Fibroblast of lung (primary cell): ENCODE results near the gene SATL1. TPM values are rescaled to one million over a fixed set of nuclear protein-coding genes. Genes with fewer than 3 reads are reported as not detected.
A peak's percentile ranks its signal among the peaks of the same experiment; 100 is the strongest.

Experiments
- DNase-seq, 2 donors: peaks; one replicate each; pipeline versions ENCODE4 v3.0.0 to v3.0.0-alpha.2; 2010; ENCODE audit warnings: low read depth in 2 of 2
- H2AFZ ChIP-seq: 2 replicates; pipeline ENCODE4 v1.5.1; 2012; ENCODE audit warnings: low read length, control low read depth, inconsistent platforms
- H3K27ac ChIP-seq: 2 replicates; pipeline ENCODE4 v1.5.1; 2011; ENCODE audit warnings: low read length, control low read depth; ENCODE audit not compliant: insufficient read depth
- H3K27me3 ChIP-seq: 2 replicates; pipeline ENCODE4 v1.5.1; 2011; ENCODE audit warnings: mild to moderate bottlenecking, low read length; ENCODE audit not compliant: control insufficient read depth, insufficient read depth
- H3K36me3 ChIP-seq: 2 replicates; pipeline ENCODE4 v1.5.1; 2011; ENCODE audit warnings: low read length; ENCODE audit not compliant: control insufficient read depth, insufficient read depth
- H3K4me1 ChIP-seq: 2 replicates; pipeline ENCODE4 v1.5.1; 2011; ENCODE audit warnings: low read length; ENCODE audit not compliant: control insufficient read depth, insufficient read depth; ENCODE audit errors: extremely low read depth
- H3K4me2 ChIP-seq: 2 replicates; pipeline ENCODE4 v1.5.1; 2011; ENCODE audit warnings: low read length, control low read depth; ENCODE audit not compliant: insufficient read depth; ENCODE audit errors: extremely low read depth
- H3K4me3 ChIP-seq, 4 experiments: fragments of 200-600 bp in 1 of 4; sonication (generic) in 1 of 4; replicated peaks in 1 of 4; 2 replicates each; pipeline ENCODE4 v1.5.1; 2011 to 2016; ENCODE audit warnings: low read length in 4 of 4, low read depth in 3 of 4, mild to moderate bottlenecking in 3 of 4, control low read depth in 2 of 4, inconsistent platforms in 1 of 4, mixed read lengths in 1 of 4; ENCODE audit not compliant: insufficient read depth in 1 of 4; ENCODE audit errors: control extremely low read depth in 1 of 4
- H3K79me2 ChIP-seq: 2 replicates; pipeline ENCODE4 v1.5.1; 2012; ENCODE audit warnings: mild to moderate bottlenecking, low read length, inconsistent platforms; ENCODE audit not compliant: control insufficient read depth, insufficient read depth
- H3K9ac ChIP-seq: 2 replicates; pipeline ENCODE4 v1.5.1; 2011; ENCODE audit warnings: mild to moderate bottlenecking, low read length, control low read depth; ENCODE audit not compliant: insufficient read depth
- H3K9me3 ChIP-seq: 2 replicates; pipeline ENCODE4 v1.5.1; 2012; ENCODE audit warnings: low read depth, low read length; ENCODE audit not compliant: control insufficient read depth, insufficient read depth
- H4K20me1 ChIP-seq: 2 replicates; pipeline ENCODE4 v1.5.1; 2011; ENCODE audit warnings: low read length; ENCODE audit not compliant: control insufficient read depth, insufficient read depth; ENCODE audit errors: extremely low read depth
- EZH2 ChIP-seq: IDR thresholded peaks from 2 replicates; pipeline ENCODE4 v1.5.1; 2012; ENCODE audit warnings: low read length, control low read depth, mild to moderate bottlenecking; ENCODE audit errors: missing control alignments
- polyA plus RNA-seq, 2 donors: library from polyadenylated mRNA; depleted of rRNA in 1 of 2; stranded (reverse) in 1 of 2; unstranded in 1 of 2; fragments of >200 nt; gene quantifications; 2 replicates each; pipeline ENCODE4 v1.2.1, GENCODE V29; 2011 to 2012; ENCODE audit warnings: missing spikeins in 1 of 2
- total RNA-seq: library from RNA; depleted of rRNA; stranded (reverse); fragments of >200 nt; gene quantifications from 2 replicates; pipeline ENCODE4 v1.2.1, GENCODE V29; 2014
- TF ChIP-seq, protein P1 (sequence below), 2 donors: IDR thresholded peaks in 1 of 2; conservative IDR thresholded peaks in 1 of 2; 1 replicate in 1 of 2; 2 replicates in 1 of 2; pipeline ENCODE4 v1.5.1; 2011 to 2012; ENCODE audit warnings: low read length in 2 of 2, control low read depth in 1 of 2, inconsistent platforms in 1 of 2, low read depth in 1 of 2, mild to moderate bottlenecking in 1 of 2

SATL1 gene
- total and polyA plus RNA-seq, 2 donors (not counting 1 experiment from before 2014, with no cell fraction given): not detected

DNA sequence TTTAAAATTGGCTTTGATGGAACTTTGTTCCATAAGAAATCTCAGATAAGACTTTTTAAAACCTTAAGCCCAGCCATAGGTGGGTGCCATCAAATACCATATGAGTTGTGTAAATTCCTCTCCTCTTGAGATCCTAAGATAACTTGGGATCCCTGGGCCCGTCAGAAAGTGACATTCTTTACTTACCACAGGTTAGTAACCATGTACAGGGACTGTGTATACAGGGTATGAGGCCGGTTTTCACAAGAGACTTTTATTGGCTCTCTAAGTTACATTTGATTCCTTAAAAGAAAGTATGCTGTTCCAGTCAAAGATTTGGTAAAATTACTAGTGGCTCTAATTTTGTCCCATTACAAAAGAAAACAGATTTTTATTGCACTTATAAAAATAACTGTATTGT lies 129.8 kb downstream of the SATL1 start:
- Histone ChIP-seq H2AFZ (no peak overlapping the region), H3K27ac (no peak overlapping the region), H3K79me2 (no peaks in the 10 kb centered on the region), H3K4me3 (no peak overlapping the region), H3K27me3 (no peaks in the 10 kb centered on the region), H3K4me2 (no peak overlapping the region), H3K9me3 (no peaks in the 10 kb centered on the region), H3K9ac (no peak overlapping the region), H4K20me1 (no peaks in the 10 kb centered on the region), H3K4me1 (no peaks in the 10 kb centered on the region), H3K36me3 (no peaks in the 10 kb centered on the region)
- no peak for TF ChIP-seq EZH2
- TF ChIP-seq, protein P1, sequence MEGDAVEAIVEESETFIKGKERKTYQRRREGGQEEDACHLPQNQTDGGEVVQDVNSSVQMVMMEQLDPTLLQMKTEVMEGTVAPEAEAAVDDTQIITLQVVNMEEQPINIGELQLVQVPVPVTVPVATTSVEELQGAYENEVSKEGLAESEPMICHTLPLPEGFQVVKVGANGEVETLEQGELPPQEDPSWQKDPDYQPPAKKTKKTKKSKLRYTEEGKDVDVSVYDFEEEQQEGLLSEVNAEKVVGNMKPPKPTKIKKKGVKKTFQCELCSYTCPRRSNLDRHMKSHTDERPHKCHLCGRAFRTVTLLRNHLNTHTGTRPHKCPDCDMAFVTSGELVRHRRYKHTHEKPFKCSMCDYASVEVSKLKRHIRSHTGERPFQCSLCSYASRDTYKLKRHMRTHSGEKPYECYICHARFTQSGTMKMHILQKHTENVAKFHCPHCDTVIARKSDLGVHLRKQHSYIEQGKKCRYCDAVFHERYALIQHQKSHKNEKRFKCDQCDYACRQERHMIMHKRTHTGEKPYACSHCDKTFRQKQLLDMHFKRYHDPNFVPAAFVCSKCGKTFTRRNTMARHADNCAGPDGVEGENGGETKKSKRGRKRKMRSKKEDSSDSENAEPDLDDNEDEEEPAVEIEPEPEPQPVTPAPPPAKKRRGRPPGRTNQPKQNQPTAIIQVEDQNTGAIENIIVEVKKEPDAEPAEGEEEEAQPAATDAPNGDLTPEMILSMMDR (conservative IDR thresholded peaks at IDR 0.05 in 1 of 2, IDR thresholded peaks at IDR 0.05 in 1 of 2; ENCODE audit: low read depth in 1 of 2, low read length in 2 of 2): no peak
- DNase-seq: no peak

DNA sequence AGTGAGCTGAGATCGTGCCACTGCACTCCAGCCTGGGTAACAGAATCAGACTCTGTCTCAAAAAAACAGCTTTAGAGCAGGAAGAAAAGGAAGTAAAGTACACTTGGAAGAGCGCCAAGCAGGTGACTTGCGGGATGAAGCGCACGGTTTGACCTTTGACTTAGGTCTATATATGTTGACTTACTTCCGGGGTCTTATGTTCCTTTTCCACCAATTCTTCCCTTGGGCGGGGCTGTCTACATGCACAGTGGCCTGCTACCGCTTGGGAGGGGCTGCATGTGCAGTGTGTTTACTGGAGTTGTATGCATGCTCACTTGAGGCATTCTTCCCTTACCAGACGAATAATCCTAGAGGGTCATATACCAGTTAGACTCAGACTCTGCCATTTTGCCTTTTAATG lies 131.3 kb downstream of the SATL1 start:
- Histone ChIP-seq H3K79me2 (no peaks in the 10 kb centered on the region), H3K4me2 (no peak overlapping the region), H3K36me3 (no peaks in the 10 kb centered on the region), H3K9me3 (no peaks in the 10 kb centered on the region), H2AFZ (no peak overlapping the region), H3K4me1 (no peaks in the 10 kb centered on the region), H3K9ac (no peak overlapping the region), H3K27ac (no peak overlapping the region), H3K27me3 (no peaks in the 10 kb centered on the region), H3K4me3 (no peak overlapping the region), H4K20me1 (no peaks in the 10 kb centered on the region)
- no peak for DNase-seq
- TF ChIP-seq, protein P1 (conservative IDR thresholded peaks at IDR 0.05 in 1 of 2, IDR thresholded peaks at IDR 0.05 in 1 of 2; ENCODE audit: low read depth in 1 of 2, low read length in 2 of 2): no peak

DNA sequence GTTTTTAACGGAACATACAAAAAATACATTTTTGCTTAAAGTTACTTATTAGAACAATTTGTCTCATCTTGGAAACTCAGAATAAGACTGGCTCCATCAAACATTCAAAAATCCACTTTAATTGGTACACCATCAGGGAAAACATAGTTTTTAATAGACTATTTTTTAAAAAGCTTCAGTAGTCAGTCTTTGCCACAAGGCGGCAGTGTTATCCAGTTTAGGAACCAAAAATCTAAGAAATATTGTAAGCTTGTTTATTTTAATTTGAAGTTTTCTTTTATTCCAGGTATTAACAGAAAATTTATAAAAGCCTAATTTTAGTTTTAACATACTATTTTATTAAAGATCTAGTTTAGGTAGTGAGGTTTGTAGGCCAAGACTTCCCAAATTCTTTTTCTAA lies 132.2 kb downstream of the SATL1 start:
- peak in 1 of 2 donors; percentile 15 for DNase-seq
- Histone ChIP-seq H3K4me2 (no peak overlapping the region), H2AFZ (no peak overlapping the region), H4K20me1 (no peaks in the 10 kb centered on the region), H3K27ac (no peak overlapping the region), H3K9me3 (no peaks in the 10 kb centered on the region), H3K36me3 (no peaks in the 10 kb centered on the region), H3K4me3 (no peak overlapping the region), H3K27me3 (no peaks in the 10 kb centered on the region), H3K79me2 (no peaks in the 10 kb centered on the region), H3K9ac (no peak overlapping the region), H3K4me1 (no peaks in the 10 kb centered on the region)
- TF ChIP-seq, protein P1 (conservative IDR thresholded peaks at IDR 0.05 in 1 of 2, IDR thresholded peaks at IDR 0.05 in 1 of 2; ENCODE audit: low read depth in 1 of 2, low read length in 2 of 2): peak; percentile 48 to 59
- TF ChIP-seq EZH2: no peak
